Measurements from ENCODE around the gene DEAF1. TPM values are rescaled to one million over a fixed set of nuclear protein-coding genes. Genes with fewer than 3 reads are reported as not detected.

DEAF1 gene
- total RNA-seq, 2 experiments from 2014 or later = 59.1 to 59.3 TPM

GRCh38 chr11:689625-690024 is 5.4 kb downstream of the DEAF1 start:
- ATAC-seq (no peak), DNase-seq (no peak)
- no peaks in the 10 kb centered on the region for H3K27me3 Mint-ChIP-seq
- H3K9me3 Mint-ChIP-seq = no peaks in the 10 kb centered on the region
- H3K36me3 Mint-ChIP-seq (ENCODE audit: low read depth) = peaks cover 50% of the 10 kb centered on the region
- intact Hi-C loops (cut with micrococcal nuclease) = no loop called here
- ChIA-PET POLR2A (no interaction called here), CTCF (interaction anchor here (1.0 kb wide), 1 partner anchor 26 kb away, joined by 4 read pairs; no protein-coding TSS in a partner anchor)
- H3K4me3 Mint-ChIP-seq = no peak overlapping the region
- TF ChIP-seq, protein P1, sequence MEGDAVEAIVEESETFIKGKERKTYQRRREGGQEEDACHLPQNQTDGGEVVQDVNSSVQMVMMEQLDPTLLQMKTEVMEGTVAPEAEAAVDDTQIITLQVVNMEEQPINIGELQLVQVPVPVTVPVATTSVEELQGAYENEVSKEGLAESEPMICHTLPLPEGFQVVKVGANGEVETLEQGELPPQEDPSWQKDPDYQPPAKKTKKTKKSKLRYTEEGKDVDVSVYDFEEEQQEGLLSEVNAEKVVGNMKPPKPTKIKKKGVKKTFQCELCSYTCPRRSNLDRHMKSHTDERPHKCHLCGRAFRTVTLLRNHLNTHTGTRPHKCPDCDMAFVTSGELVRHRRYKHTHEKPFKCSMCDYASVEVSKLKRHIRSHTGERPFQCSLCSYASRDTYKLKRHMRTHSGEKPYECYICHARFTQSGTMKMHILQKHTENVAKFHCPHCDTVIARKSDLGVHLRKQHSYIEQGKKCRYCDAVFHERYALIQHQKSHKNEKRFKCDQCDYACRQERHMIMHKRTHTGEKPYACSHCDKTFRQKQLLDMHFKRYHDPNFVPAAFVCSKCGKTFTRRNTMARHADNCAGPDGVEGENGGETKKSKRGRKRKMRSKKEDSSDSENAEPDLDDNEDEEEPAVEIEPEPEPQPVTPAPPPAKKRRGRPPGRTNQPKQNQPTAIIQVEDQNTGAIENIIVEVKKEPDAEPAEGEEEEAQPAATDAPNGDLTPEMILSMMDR (IDR thresholded peaks at IDR 0.05) = no peak
- no peak overlapping the region for H3K27ac Mint-ChIP-seq
- peaks cover 39% of the 10 kb centered on the region for H3K4me1 Mint-ChIP-seq (ENCODE audit: low read depth)

- intact Hi-C loops (cut with micrococcal nuclease) = no loop called here
- DNase-seq = no peak
- Mint-ChIP-seq H3K36me3 (ENCODE audit: low read depth) (peaks cover 57% of the 10 kb centered on the region), H3K27ac (no peak overlapping the region), H3K27me3 (no peaks in the 10 kb centered on the region), H3K4me1 (ENCODE audit: low read depth) (peaks cover 38% of the 10 kb centered on the region), H3K9me3 (no peaks in the 10 kb centered on the region), H3K4me3 (no peak overlapping the region)
- TF ChIP-seq, protein P1 (IDR thresholded peaks at IDR 0.05) = no peak
- CTCF ChIA-PET = interaction anchor here (1.0 kb wide), 1 partner anchor 15 kb away, joined by 4 read pairs; no protein-coding TSS in a partner anchor
- POLR2A ChIA-PET = interaction anchor here (0.9 kb wide), 1 partner anchor 16 kb away, joined by 3 read pairs; no protein-coding TSS in a partner anchor
- ATAC-seq = no peak
These were observed 6.3 kb downstream of the DEAF1 start for GRCh38 chr11:688681-689080.

- Mint-ChIP-seq H3K9me3 (no peaks in the 10 kb centered on the region), H3K36me3 (ENCODE audit: low read depth) (peaks cover 59% of the 10 kb centered on the region), H3K4me1 (ENCODE audit: low read depth) (peaks cover 29% of the 10 kb centered on the region), H3K4me3 (no peak overlapping the region), H3K27ac (no peak overlapping the region), H3K27me3 (no peaks in the 10 kb centered on the region)
- CTCF ChIA-PET = interaction anchor here (1.0 kb wide), 1 partner anchor 14 kb away, joined by 4 read pairs; no protein-coding TSS in a partner anchor
- POLR2A ChIA-PET = interaction anchor here (0.9 kb wide), 1 partner anchor 16 kb away, joined by 3 read pairs; no protein-coding TSS in a partner anchor
- intact Hi-C loops (cut with micrococcal nuclease) = no loop called here
- ATAC-seq = no peak
- no peak for DNase-seq
- TF ChIP-seq, protein P1 (IDR thresholded peaks at IDR 0.05) = no peak
These were observed 7.3 kb downstream of the DEAF1 start for GRCh38 chr11:687751-688150.

- ATAC-seq = no peak
- H3K9me3 Mint-ChIP-seq = no peaks in the 10 kb centered on the region
These were observed 8.4 kb downstream of the DEAF1 start for GRCh38 chr11:686451-687243.

More at GRCh38 chr11:686451-687243, 8.4 kb downstream of the DEAF1 start:
- Mint-ChIP-seq H3K4me1 (ENCODE audit: low read depth) (peaks cover 27% of the 10 kb centered on the region), H3K27me3 (no peaks in the 10 kb centered on the region), H3K36me3 (ENCODE audit: low read depth) (peaks cover 64% of the 10 kb centered on the region), H3K4me3 (no peak overlapping the region), H3K27ac (no peak overlapping the region)
- POLR2A ChIA-PET = interaction anchor here (0.6 to 1.2 kb wide), 3 partner anchors 12 to 13 kb away, joined by 3 read pairs; no protein-coding TSS in a partner anchor
- TF ChIP-seq, protein P1 (IDR thresholded peaks at IDR 0.05) = no peak
- DNase-seq = no peak
- intact Hi-C loops (cut with micrococcal nuclease) = no loop called here
- CTCF ChIA-PET = no interaction called here

Measured in activated CD8-positive, alpha-beta T cell treated with anti-CD3 and anti-CD28 coated beads for 36 hours (primary cell).